PC-3 (cell line): Measurements from ENCODE around the gene EXOG. TPM values are rescaled to one million over a fixed set of nuclear protein-coding genes. Genes with fewer than 3 reads are reported as not detected.

Experiments used
- ATAC-seq: fragments of 200-7000 bp; cut with Tn5 transposase; 2 replicates; pipeline ENCODE4 v1.9.1; 2020; ENCODE audit warnings: mild to moderate bottlenecking, moderate library complexity
- BruUV-seq: library from RNA; stranded (reverse); fragments of 400-500 nt; replicated peaks from 2 replicates; lab custom pipeline; 2021; lab: Mats Ljungman, UMichigan
- CTCF ChIA-PET: fragments of 300-600 bp; sonication (Branson Sonifier 250); formaldehyde crosslinking; loops from one replicate; lab custom pipeline; 2022; ENCODE audit warnings: antibody characterized with exemption; lab: Charles Lee
- POLR2A ChIA-PET: fragments of 300-600 bp; sonication (Branson Sonifier 250); formaldehyde crosslinking; loops from one replicate; lab custom pipeline; 2022; ENCODE audit warnings: antibody characterized with exemption; ENCODE audit not compliant: unreplicated experiment; lab: Charles Lee
- DNase-seq: peaks from one replicate; pipeline ENCODE4 v3.0.0-alpha.2; 2015
- H2AFZ ChIP-seq: fragments of 300-600 bp; sonication (generic); 2 replicates; pipeline ENCODE4 v1.6.0; 2016; ENCODE audit warnings: antibody characterized with exemption, low read length
- H3F3A ChIP-seq: fragments of 300-600 bp; sonication (generic); one replicate; pipeline ENCODE4 v1.6.0; 2017; ENCODE audit warnings: antibody characterized with exemption, low read length, control low read depth, mild to moderate bottlenecking; ENCODE audit not compliant: unreplicated experiment
- H3K27ac ChIP-seq: fragments of 300-600 bp; sonication (generic); 2 replicates; pipeline ENCODE4 v1.5.1; 2016; ENCODE audit warnings: mild to moderate bottlenecking, low read length
- H3K27me3 ChIP-seq: fragments of 300-600 bp; sonication (generic); 2 replicates; pipeline ENCODE4 v1.6.1; 2016; ENCODE audit warnings: low read length, mixed read lengths
- H3K36me3 ChIP-seq: fragments of 300-600 bp; sonication (generic); 2 replicates; pipeline ENCODE4 v1.6.1; 2016; ENCODE audit warnings: low read depth, mixed run types, low read length, mixed read lengths
- H3K4me1 ChIP-seq: fragments of 300-600 bp; sonication (generic); 2 replicates; pipeline ENCODE4 v1.5.1; 2016; ENCODE audit warnings: low read length; ENCODE audit not compliant: insufficient read depth
- H3K4me2 ChIP-seq: fragments of 300-600 bp; sonication (generic); 2 replicates; pipeline ENCODE4 v1.6.0; 2016; ENCODE audit warnings: low read length
- H3K4me3 ChIP-seq: fragments of 300-600 bp; sonication (generic); 2 replicates; pipeline ENCODE4 v1.5.1; 2016; ENCODE audit warnings: mild to moderate bottlenecking, low read length, mixed read lengths
- H3K79me2 ChIP-seq: fragments of 300-600 bp; sonication (generic); 2 replicates; pipeline ENCODE4 v1.6.1; 2017; ENCODE audit warnings: low read length, mixed read lengths
- H3K9ac ChIP-seq: fragments of 300-600 bp; sonication (generic); 2 replicates; pipeline ENCODE4 v1.6.0; 2016; ENCODE audit warnings: mild to moderate bottlenecking, low read length
- H3K9me2 ChIP-seq: fragments of 300-600 bp; sonication (generic); replicated peaks from 2 replicates; pipeline ENCODE4 v1.6.1; 2016; ENCODE audit warnings: mixed run types, low read length, mixed read lengths
- H3K9me3 ChIP-seq: fragments of 300-600 bp; sonication (generic); 2 replicates; pipeline ENCODE4 v1.6.1; 2016; ENCODE audit warnings: low read length, mixed read lengths
- H4K20me1 ChIP-seq: fragments of 300-600 bp; sonication (generic); 2 replicates; pipeline ENCODE4 v1.6.1; 2016; ENCODE audit warnings: low read length, mixed read lengths
- EZH2 ChIP-seq: fragments of 300-600 bp; sonication (generic); IDR thresholded peaks from one replicate; pipeline ENCODE4 v1.6.1; 2017; ENCODE audit warnings: antibody characterized with exemption, mild to moderate bottlenecking, low read length; ENCODE audit not compliant: unreplicated experiment
- EZH2phosphoT487 ChIP-seq: fragments of 300-600 bp; sonication (generic); IDR thresholded peaks from 2 replicates; pipeline ENCODE4 v1.6.1; 2018; ENCODE audit warnings: mild to moderate bottlenecking, antibody characterized with exemption, low read length, borderline replicate concordance
- intact Hi-C: fragments of 100-400 bp; cut with micrococcal nuclease; formaldehyde crosslinking; loops from 2 replicates; pipeline ENCODE4 v1.9.0; 2023
- total RNA-seq: library from RNA; depleted of rRNA; stranded (reverse); fragments of >200 nt; gene quantifications from 2 replicates; pipeline ENCODE4 v1.2.3, GENCODE V29; 2014
- TF ChIP-seq, protein P1 (sequence below): fragments of 300-600 bp; sonication (generic); conservative IDR thresholded peaks from 2 replicates; pipeline ENCODE4 v1.5.1; 2017; ENCODE audit warnings: antibody characterized with exemption, low read depth, mild to moderate bottlenecking, low read length

Gene EXOG
- total RNA-seq, 1 experiment from 2014 or later = 10.0 TPM

- no peaks in the 10 kb centered on the region for H3K9me3 ChIP-seq
- H3K9me2 ChIP-seq = no peaks in the 10 kb centered on the region
- ATAC-seq = no peak
- BruUV-seq = no TSS peak
- no peaks in the 10 kb centered on the region for H3K27me3 ChIP-seq
- no peak overlapping the region for H3K9ac ChIP-seq
- ChIA-PET CTCF (no interaction called here), POLR2A (interaction anchor here (0.6 kb wide), 1 partner anchor 10 kb away, joined by 3 read pairs; no protein-coding TSS in a partner anchor)
- no peaks in the 10 kb centered on the region for H3K4me1 ChIP-seq
- no peaks in the 10 kb centered on the region for H3K36me3 ChIP-seq
- intact Hi-C loops = no loop called here
- no peak overlapping the region for H3K4me2 ChIP-seq
- no peak overlapping the region for H3K4me3 ChIP-seq
- no peak for DNase-seq
- H3K79me2 ChIP-seq = no peaks in the 10 kb centered on the region; the same call in 1 of the 2 replicates
- no peaks in the 10 kb centered on the region for H3F3A ChIP-seq
- TF ChIP-seq, protein P1, sequence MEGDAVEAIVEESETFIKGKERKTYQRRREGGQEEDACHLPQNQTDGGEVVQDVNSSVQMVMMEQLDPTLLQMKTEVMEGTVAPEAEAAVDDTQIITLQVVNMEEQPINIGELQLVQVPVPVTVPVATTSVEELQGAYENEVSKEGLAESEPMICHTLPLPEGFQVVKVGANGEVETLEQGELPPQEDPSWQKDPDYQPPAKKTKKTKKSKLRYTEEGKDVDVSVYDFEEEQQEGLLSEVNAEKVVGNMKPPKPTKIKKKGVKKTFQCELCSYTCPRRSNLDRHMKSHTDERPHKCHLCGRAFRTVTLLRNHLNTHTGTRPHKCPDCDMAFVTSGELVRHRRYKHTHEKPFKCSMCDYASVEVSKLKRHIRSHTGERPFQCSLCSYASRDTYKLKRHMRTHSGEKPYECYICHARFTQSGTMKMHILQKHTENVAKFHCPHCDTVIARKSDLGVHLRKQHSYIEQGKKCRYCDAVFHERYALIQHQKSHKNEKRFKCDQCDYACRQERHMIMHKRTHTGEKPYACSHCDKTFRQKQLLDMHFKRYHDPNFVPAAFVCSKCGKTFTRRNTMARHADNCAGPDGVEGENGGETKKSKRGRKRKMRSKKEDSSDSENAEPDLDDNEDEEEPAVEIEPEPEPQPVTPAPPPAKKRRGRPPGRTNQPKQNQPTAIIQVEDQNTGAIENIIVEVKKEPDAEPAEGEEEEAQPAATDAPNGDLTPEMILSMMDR = no peak
- TF ChIP-seq EZH2phosphoT487 (no peak), EZH2 (no peak)
- no peaks in the 10 kb centered on the region for H4K20me1 ChIP-seq
- H3K27ac ChIP-seq = no peak overlapping the region
- H2AFZ ChIP-seq = no peak overlapping the region
Measured at GRCh38 chr3:38465588-38466154, 30.5 kb upstream of the EXOG start.

DNA sequence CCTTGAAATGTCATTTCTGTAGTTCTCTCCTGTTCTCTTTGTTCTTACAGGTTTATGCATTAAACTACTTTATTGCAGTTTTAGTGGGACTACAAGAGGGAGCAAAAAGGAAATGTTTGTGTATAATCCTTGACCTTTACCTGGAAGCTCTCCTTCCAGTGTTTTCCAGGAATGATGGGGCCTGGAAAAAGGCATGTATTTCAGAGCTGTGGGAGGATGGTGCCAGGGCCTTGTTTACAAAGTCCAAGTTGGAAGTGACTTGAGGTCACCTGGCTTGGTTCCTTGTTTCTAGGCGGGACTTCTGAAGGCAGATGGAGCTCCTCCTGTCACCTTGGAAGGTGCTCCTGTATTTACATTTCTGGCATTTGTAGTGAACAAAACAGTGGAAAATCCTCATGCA is 27.4 kb upstream of the EXOG start:
- no peaks in the 10 kb centered on the region for H3K27me3 ChIP-seq
- TF ChIP-seq EZH2phosphoT487 = no peak
- no peak for TF ChIP-seq EZH2
- TF ChIP-seq, protein P1 = no peak
- no peaks in the 10 kb centered on the region for H4K20me1 ChIP-seq
- H3K4me3 ChIP-seq = no peak overlapping the region
- H2AFZ ChIP-seq = no peak overlapping the region
- no peak overlapping the region for H3K9ac ChIP-seq
- no peak for DNase-seq
- POLR2A ChIA-PET = no interaction called here
- no peaks in the 10 kb centered on the region for H3K9me2 ChIP-seq
- H3K36me3 ChIP-seq = no peaks in the 10 kb centered on the region
- intact Hi-C loops = no loop called here
- H3K4me2 ChIP-seq = no peak overlapping the region
- H3K4me1 ChIP-seq = no peaks in the 10 kb centered on the region
- H3K27ac ChIP-seq = no peak overlapping the region
- no peaks in the 10 kb centered on the region for H3K9me3 ChIP-seq
- no peaks in the 10 kb centered on the region; the same call in 1 of the 2 replicates for H3K79me2 ChIP-seq
- no peaks in the 10 kb centered on the region for H3F3A ChIP-seq
- no peak for ATAC-seq
- BruUV-seq = no TSS peak
- CTCF ChIA-PET = no interaction called here

GRCh38 chr3:38469852-38470251 is 26.3 kb upstream of the EXOG start:
- H3K9ac ChIP-seq = no peak overlapping the region
- H2AFZ ChIP-seq = no peak overlapping the region
- POLR2A ChIA-PET = no interaction called here
- H3K27me3 ChIP-seq = no peaks in the 10 kb centered on the region
- H3K9me2 ChIP-seq = no peaks in the 10 kb centered on the region
- no peaks in the 10 kb centered on the region for H3K4me1 ChIP-seq
- no TSS peak for BruUV-seq
- no peaks in the 10 kb centered on the region for H4K20me1 ChIP-seq
- TF ChIP-seq EZH2phosphoT487 (no peak), EZH2 (no peak)
- TF ChIP-seq, protein P1 = no peak
- no peaks in the 10 kb centered on the region for H3K9me3 ChIP-seq
- intact Hi-C loops = no loop called here
- no peaks in the 10 kb centered on the region for H3F3A ChIP-seq
- no peak overlapping the region for H3K4me2 ChIP-seq
- no peaks in the 10 kb centered on the region; the same call in 1 of the 2 replicates for H3K79me2 ChIP-seq
- H3K27ac ChIP-seq = no peak overlapping the region
- DNase-seq (no peak), ATAC-seq (no peak)
- H3K36me3 ChIP-seq = no peaks in the 10 kb centered on the region
- CTCF ChIA-PET = no interaction called here
- no peak overlapping the region for H3K4me3 ChIP-seq
